HepG2 (cell line): ENCODE measurements around the gene HYCC2.

Source experiments
- EZH2 ChIP-seq: conservative IDR thresholded peaks from 2 replicates; pipeline ENCODE4 v1.6.1; 2012; ENCODE audit warnings: mild to moderate bottlenecking, low read depth, low read length, moderate library complexity
- ZNF674 ChIP-seq: sonication (generic); formaldehyde crosslinking; IDR thresholded peaks from 2 replicates; pipeline ENCODE4 v1.5.0; 2020; ENCODE audit warnings: low read depth, mild to moderate bottlenecking, missing genetic modification reagents

- TF ChIP-seq EZH2 (no peak), ZNF674 (no peak)
Observed at GRCh38 chr2:201110615-201111014, 39.1 kb upstream of the HYCC2 start.
